Tibial artery (tissue), 4 donors: ENCODE data around the gene MAP4K2.

Experiments
- DNase-seq, 2 donors: peaks; one replicate each; pipeline ENCODE4 v3.0.0-alpha.2; 2019
- H3K27ac ChIP-seq, 2 donors: fragments of 200-600 bp; sonication (generic) in 1 of 2; 1 replicate in 1 of 2; 2 replicates in 1 of 2; pipeline ENCODE4 v1.5.1; 2018 to 2019; ENCODE audit warnings: mild to moderate bottlenecking in 1 of 2
- H3K27me3 ChIP-seq, 2 donors: fragments of 200-600 bp; sonication (generic) in 1 of 2; one replicate each; pipeline versions ENCODE4 v1.5.1 to v1.6.0; 2016 to 2019
- H3K36me3 ChIP-seq, 3 donors: fragments of 200-600 bp; sonication (generic) in 2 of 3; one replicate each; pipeline ENCODE4 v1.5.1; 2016 to 2019; ENCODE audit warnings: mild to moderate bottlenecking in 2 of 3
- H3K4me1 ChIP-seq, 4 donors: fragments of 200-600 bp; sonication (generic) in 2 of 4; 1 replicate in 3 of 4; 2 replicates in 1 of 4; pipeline ENCODE4 v1.5.1; 2016 to 2019
- H3K4me3 ChIP-seq, 2 donors: fragments of 200-600 bp; sonication (generic) in 1 of 2; 1 replicate in 1 of 2; 2 replicates in 1 of 2; pipeline ENCODE4 v1.5.1; 2018 to 2019; ENCODE audit warnings: mild to moderate bottlenecking in 2 of 2
- H3K9me3 ChIP-seq, 3 donors: fragments of 200-600 bp; sonication (generic) in 1 of 3; one replicate each; pipeline ENCODE4 v1.5.1; 2016 to 2019
- intact Hi-C: fragments of 100-400 bp; cut with DNase I; formaldehyde crosslinking; loops from one replicate; pipeline ENCODE4 v1.15.0; 2023; ENCODE audit warnings: low total_unique reads
- TF ChIP-seq, protein P1 (sequence below), 2 experiments: fragments of 200-600 bp in 1 of 2; fragments of 450-650 bp in 1 of 2; IDR thresholded peaks; one replicate each; pipeline ENCODE4 v1.5.1; 2017 to 2019; ENCODE audit warnings: antibody characterized with exemption in 2 of 2, mild to moderate bottlenecking in 1 of 2, moderate library complexity in 1 of 2

MAP4K2 gene

DNA sequence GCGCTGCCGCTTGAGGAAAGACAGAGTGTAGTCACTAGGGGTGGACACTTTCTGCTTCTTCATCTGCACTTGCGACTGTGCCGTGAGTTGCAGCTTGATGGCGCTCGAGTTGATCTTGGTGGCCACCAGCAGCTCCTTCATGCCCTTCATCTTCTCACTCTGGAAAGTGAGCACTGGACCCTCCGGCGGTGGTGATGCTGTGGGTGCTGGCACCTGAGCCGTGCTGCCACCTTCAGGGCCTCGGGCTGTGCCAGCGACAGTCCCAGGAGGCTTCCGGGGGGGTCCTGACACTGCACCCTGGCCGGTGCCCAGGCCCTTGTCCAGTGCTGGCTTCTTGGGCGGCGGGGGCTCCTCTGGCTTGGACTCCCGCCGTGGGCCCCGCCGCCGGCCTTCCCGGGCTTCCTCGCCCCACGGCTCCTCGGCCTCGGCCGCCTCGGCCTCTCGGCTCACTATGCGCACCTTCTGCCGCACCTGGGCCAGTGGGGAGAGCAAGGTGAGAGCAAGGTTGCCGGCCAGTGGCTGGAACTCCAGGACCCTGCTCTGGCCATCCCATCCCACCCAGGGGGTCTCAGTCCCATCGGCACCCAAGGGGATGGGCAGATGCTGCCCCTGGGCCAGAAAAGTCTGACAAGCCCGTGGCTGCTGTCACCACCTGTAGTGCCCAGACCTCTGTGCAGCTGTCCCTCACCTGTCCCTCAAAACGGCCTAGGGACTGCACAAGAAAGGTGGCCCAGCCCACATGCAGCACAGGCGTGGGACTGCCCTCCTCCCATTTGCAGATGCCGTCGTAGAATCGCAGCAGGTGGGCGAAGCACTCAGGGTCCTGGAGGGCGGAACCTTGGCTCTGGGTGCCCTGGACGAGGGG lies 1.6 kb upstream of the MAP4K2 start:
- DNase-seq: no peak
- no peaks in the 10 kb centered on the region for H3K27me3 ChIP-seq
- peaks cover 0 to 51% (median 17%) of the 10 kb centered on the region in 3 donors for H3K36me3 ChIP-seq
- TF ChIP-seq, protein P1, sequence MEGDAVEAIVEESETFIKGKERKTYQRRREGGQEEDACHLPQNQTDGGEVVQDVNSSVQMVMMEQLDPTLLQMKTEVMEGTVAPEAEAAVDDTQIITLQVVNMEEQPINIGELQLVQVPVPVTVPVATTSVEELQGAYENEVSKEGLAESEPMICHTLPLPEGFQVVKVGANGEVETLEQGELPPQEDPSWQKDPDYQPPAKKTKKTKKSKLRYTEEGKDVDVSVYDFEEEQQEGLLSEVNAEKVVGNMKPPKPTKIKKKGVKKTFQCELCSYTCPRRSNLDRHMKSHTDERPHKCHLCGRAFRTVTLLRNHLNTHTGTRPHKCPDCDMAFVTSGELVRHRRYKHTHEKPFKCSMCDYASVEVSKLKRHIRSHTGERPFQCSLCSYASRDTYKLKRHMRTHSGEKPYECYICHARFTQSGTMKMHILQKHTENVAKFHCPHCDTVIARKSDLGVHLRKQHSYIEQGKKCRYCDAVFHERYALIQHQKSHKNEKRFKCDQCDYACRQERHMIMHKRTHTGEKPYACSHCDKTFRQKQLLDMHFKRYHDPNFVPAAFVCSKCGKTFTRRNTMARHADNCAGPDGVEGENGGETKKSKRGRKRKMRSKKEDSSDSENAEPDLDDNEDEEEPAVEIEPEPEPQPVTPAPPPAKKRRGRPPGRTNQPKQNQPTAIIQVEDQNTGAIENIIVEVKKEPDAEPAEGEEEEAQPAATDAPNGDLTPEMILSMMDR (IDR thresholded peaks at IDR 0.05): no peak
- no peaks in the 10 kb centered on the region for H3K9me3 ChIP-seq
- intact Hi-C loops: no loop called here
- H3K4me3 ChIP-seq: peak overlapping the region; percentile 63 to 75
- H3K27ac ChIP-seq: peak overlapping the region; percentile 89 to 90
- peaks cover 0 to 37% (median 24%) of the 10 kb centered on the region in 4 donors for H3K4me1 ChIP-seq

DNA sequence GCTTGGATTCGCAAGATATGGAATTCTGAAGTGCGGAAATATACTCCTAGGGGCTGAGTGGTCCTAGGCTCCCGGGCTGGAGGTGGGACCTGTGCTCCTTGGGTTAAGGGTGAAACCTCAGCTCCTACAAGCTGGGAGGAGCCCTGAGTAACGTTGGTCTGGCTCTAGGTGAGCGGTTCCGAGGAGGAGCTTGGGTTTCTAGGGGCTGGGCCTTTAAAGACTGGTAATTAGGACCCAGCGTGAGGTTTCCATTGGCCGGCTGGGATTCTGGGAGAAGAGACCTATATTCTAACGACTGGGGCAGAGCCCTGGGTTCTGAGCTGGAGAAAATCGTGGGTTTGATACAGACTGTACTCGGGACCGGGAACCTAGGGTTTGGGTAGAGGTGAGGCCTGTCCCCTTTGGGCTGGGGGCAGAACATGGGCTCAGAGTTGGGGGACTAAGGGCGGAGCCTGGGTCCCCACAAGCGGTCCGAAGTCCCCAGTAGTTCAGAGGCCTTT lies 882 bp upstream of the MAP4K2 start:
- Histone ChIP-seq H3K36me3 (peaks cover 0 to 58% (median 19%) of the 10 kb centered on the region in 3 donors), H3K9me3 (no peaks in the 10 kb centered on the region), H3K27me3 (no peaks in the 10 kb centered on the region), H3K27ac (peak overlapping the region; percentile 89 to 90), H3K4me3 (peak overlapping the region; percentile 63 to 75), H3K4me1 (peaks cover 0 to 30% (median 20%) of the 10 kb centered on the region in 4 donors)
- intact Hi-C loops: no loop called here
- DNase-seq: no peak
- TF ChIP-seq, protein P1 (IDR thresholded peaks at IDR 0.05): no peak

DNA sequence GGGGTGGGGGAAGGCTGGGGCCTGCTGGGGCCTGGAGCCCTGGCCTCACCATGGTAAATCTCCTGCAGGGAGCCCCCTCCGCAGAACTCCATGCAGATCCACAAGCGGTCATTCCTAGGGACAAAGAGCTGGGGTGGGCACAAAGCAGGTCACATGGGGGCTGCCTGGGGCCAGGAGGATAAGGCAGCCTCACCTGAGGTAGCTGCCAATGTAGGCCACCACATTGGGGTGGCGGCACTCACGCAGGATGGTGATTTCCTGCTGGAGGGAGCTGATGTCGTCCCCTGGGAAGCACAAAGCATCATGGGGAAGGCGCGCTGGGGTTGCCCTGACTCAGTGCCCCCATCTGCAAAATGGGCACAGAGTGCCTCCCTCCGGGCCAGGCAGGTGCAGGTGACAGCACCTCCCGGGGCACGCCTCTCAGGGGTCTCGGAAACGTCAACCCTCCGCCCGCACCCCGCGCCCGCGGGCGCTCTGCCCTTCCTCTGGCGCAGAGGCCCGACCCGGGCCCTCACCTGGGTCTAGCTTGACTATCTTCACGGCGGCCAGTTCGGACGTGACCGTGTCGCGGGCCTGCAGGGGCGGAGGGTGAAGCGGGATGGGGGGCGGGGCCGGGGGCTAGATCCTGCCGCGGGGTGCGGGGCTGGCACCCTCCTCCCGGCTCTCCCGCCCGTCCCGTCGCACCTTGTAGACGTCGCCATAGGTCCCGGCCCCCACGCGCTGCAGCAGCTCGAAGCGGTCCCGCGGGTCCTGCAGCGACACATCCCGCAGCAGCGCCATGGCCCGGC lies 450 bp downstream of the MAP4K2 start:
- Histone ChIP-seq H3K27ac (peak overlapping the region; percentile 89 to 90), H3K27me3 (no peaks in the 10 kb centered on the region), H3K4me3 (peak overlapping the region; percentile 63 to 75), H3K4me1 (peaks cover 0 to 26% (median 20%) of the 10 kb centered on the region in 4 donors), H3K36me3 (peaks cover 0 to 64% (median 19%) of the 10 kb centered on the region in 3 donors), H3K9me3 (no peaks in the 10 kb centered on the region)
- TF ChIP-seq, protein P1 (IDR thresholded peaks at IDR 0.05): no peak
- peak in 1 of 2 donors; percentile 32 for DNase-seq
- intact Hi-C loops: no loop called here

- Histone ChIP-seq H3K4me3 (peak overlapping the region; percentile 63 to 75), H3K36me3 (peaks cover 4 to 64% (median 19%) of the 10 kb centered on the region in 3 donors), H3K27me3 (no peaks in the 10 kb centered on the region), H3K27ac (peak overlapping the region; percentile 89 to 90), H3K9me3 (no peaks in the 10 kb centered on the region), H3K4me1 (peaks cover 0 to 26% (median 20%) of the 10 kb centered on the region in 4 donors)
- intact Hi-C loops: no loop called here
- DNase-seq: no peak
- TF ChIP-seq, protein P1 (IDR thresholded peaks at IDR 0.05): no peak
These were observed 1.2 kb downstream of the MAP4K2 start for GRCh38 chr11:64801561-64802369.

- intact Hi-C loops: no loop called here
- peaks cover 10 to 64% (median 22%) of the 10 kb centered on the region in 3 donors for H3K36me3 ChIP-seq
These were observed 1.9 kb downstream of the MAP4K2 start for GRCh38 chr11:64801158-64801464.

More at GRCh38 chr11:64801158-64801464, 1.9 kb downstream of the MAP4K2 start:
- Histone ChIP-seq H3K27me3 (no peaks in the 10 kb centered on the region), H3K4me1 (peaks cover 0 to 26% (median 20%) of the 10 kb centered on the region in 4 donors), H3K27ac (peak overlapping the region in 1 of 2 donors; percentile 89), H3K9me3 (no peaks in the 10 kb centered on the region), H3K4me3 (no peak overlapping the region)
- TF ChIP-seq, protein P1 (IDR thresholded peaks at IDR 0.05): no peak
- DNase-seq: no peak
